Smooth muscle cell (in vitro differentiated cells): ENCODE results near the gene LYRM4. TPM values are rescaled to one million over a fixed set of nuclear protein-coding genes. Genes with fewer than 3 reads are reported as not detected.

Source experiments
- DNase-seq: peaks from one replicate; lab custom pipeline; 2025; ENCODE audit not compliant: unreplicated experiment; lab: John Stamatoyannopoulos, UW
- H2AFZ ChIP-seq: fragments of 200-600 bp; sonication (generic); 2 replicates; pipeline ENCODE4 v1.6.0; 2016; ENCODE audit warnings: antibody characterized with exemption, low read depth, mild to moderate bottlenecking
- H3F3A ChIP-seq: fragments of 200-600 bp; sonication (generic); 2 replicates; pipeline ENCODE4 v1.6.0; 2017; ENCODE audit warnings: antibody characterized with exemption, low read depth
- H3K27ac ChIP-seq: fragments of 200-600 bp; sonication (generic); 2 replicates; pipeline ENCODE4 v1.5.1; 2016; ENCODE audit warnings: low read depth, mild to moderate bottlenecking
- H3K27me3 ChIP-seq: fragments of 200-600 bp; sonication (generic); 2 replicates; pipeline ENCODE4 v1.6.1; 2016; ENCODE audit warnings: low read depth, mild to moderate bottlenecking
- H3K36me3 ChIP-seq: fragments of 200-600 bp; sonication (generic); 2 replicates; pipeline ENCODE4 v1.5.1; 2016; ENCODE audit warnings: low read depth
- H3K4me1 ChIP-seq: fragments of 200-600 bp; sonication (generic); 2 replicates; pipeline ENCODE4 v1.5.1; 2016; ENCODE audit warnings: low read depth
- H3K4me2 ChIP-seq: fragments of 200-600 bp; sonication (generic); 2 replicates; pipeline ENCODE4 v1.6.0; 2016; ENCODE audit warnings: mild to moderate bottlenecking
- H3K4me3 ChIP-seq: fragments of 200-600 bp; sonication (generic); 2 replicates; pipeline ENCODE4 v1.5.1; 2016; ENCODE audit warnings: mild to moderate bottlenecking
- H3K79me2 ChIP-seq: fragments of 200-600 bp; sonication (generic); 2 replicates; pipeline ENCODE4 v1.6.0; 2016; ENCODE audit warnings: low read depth, mild to moderate bottlenecking
- H3K9ac ChIP-seq: fragments of 200-600 bp; sonication (generic); 2 replicates; pipeline ENCODE4 v1.6.0; 2016; ENCODE audit warnings: low read depth
- H3K9me3 ChIP-seq: fragments of 200-600 bp; sonication (generic); replicated peaks from 2 replicates; pipeline ENCODE4 v1.5.1; 2016; ENCODE audit warnings: low read depth
- H4K20me1 ChIP-seq: fragments of 200-600 bp; sonication (generic); 2 replicates; pipeline ENCODE4 v1.6.0; 2016; ENCODE audit warnings: low read depth
- CTCF ChIP-seq: fragments of 200-600 bp; sonication (generic); IDR thresholded peaks from 2 replicates; pipeline ENCODE4 v1.5.1; 2017; ENCODE audit warnings: borderline replicate concordance, mild to moderate bottlenecking, antibody characterized with exemption; ENCODE audit not compliant: insufficient read depth, poor library complexity, severe bottlenecking
- WGBS: methylation state at CpG from one replicate; pipeline ENCODE4 v1.1.7; 2016; ENCODE audit warnings: low lambda C conversion rate; 5-methylcytosine and 5-hydroxymethylcytosine counted together
- polyA plus RNA-seq: library from polyadenylated mRNA; unstranded; fragments of >200 nt; fragmentation: Nextera tagmentation; extraction: Ambion mirVana; gene quantifications from 2 replicates; pipeline ENCODE4 v1.2.1, GENCODE V29; 2016
- total RNA-seq: library from RNA; depleted of rRNA; stranded (reverse); fragments of >200 nt; gene quantifications from 2 replicates; pipeline ENCODE4 v1.2.3, GENCODE V29; 2014

The LYRM4 gene
- total and polyA plus RNA-seq, 2 experiments from 2014 or later, result 26.1 to 27.1 TPM

GRCh38 chr6:5158180-5158579, 102.6 kb downstream of the LYRM4 start:
- Histone ChIP-seq H3K4me1 (no peaks in the 10 kb centered on the region), H3K36me3 (no peaks in the 10 kb centered on the region), H3K4me3 (no peak overlapping the region), H3K9me3 (no peaks in the 10 kb centered on the region), H3K27ac (no peak overlapping the region), H3K79me2 (no peaks in the 10 kb centered on the region), H3F3A (no peaks in the 10 kb centered on the region), H3K9ac (no peak overlapping the region), H3K4me2 (no peak overlapping the region), H3K27me3 (no peaks in the 10 kb centered on the region), H4K20me1 (peaks cover 41% of the 10 kb centered on the region), H2AFZ (no peak overlapping the region)
- WGBS, result 51% methylated on average over 3 of the region's 3 CpGs
- no peak for TF ChIP-seq CTCF
- no peak for DNase-seq

GRCh38 chr6:5157621-5158138, 103.1 kb downstream of the LYRM4 start:
- no peak overlapping the region for H3K4me2 ChIP-seq
- no peak overlapping the region for H2AFZ ChIP-seq
- H3K36me3 ChIP-seq, result no peaks in the 10 kb centered on the region
- H3K9ac ChIP-seq, result no peak overlapping the region
- no peak for TF ChIP-seq CTCF
- H3K4me3 ChIP-seq, result no peak overlapping the region
- H3F3A ChIP-seq, result no peaks in the 10 kb centered on the region
- 94% methylated on average over 10 of the region's 10 CpGs for WGBS
- no peaks in the 10 kb centered on the region for H3K9me3 ChIP-seq
- DNase-seq, result no peak
- no peaks in the 10 kb centered on the region for H3K79me2 ChIP-seq
- H3K4me1 ChIP-seq, result no peaks in the 10 kb centered on the region
- peaks cover 41% of the 10 kb centered on the region for H4K20me1 ChIP-seq
- no peaks in the 10 kb centered on the region for H3K27me3 ChIP-seq
- no peak overlapping the region for H3K27ac ChIP-seq

- H3K79me2 ChIP-seq, result no peaks in the 10 kb centered on the region
- no peak overlapping the region for H3K27ac ChIP-seq
- WGBS, result 82% methylated on average over 5 of the region's 5 CpGs
- no peaks in the 10 kb centered on the region for H3K9me3 ChIP-seq
- no peak overlapping the region for H2AFZ ChIP-seq
- no peak for DNase-seq
- no peaks in the 10 kb centered on the region for H3F3A ChIP-seq
- no peaks in the 10 kb centered on the region for H3K4me1 ChIP-seq
- H3K4me2 ChIP-seq, result no peak overlapping the region
- H3K4me3 ChIP-seq, result no peak overlapping the region
- H3K36me3 ChIP-seq, result no peaks in the 10 kb centered on the region
- no peaks in the 10 kb centered on the region for H3K27me3 ChIP-seq
- H4K20me1 ChIP-seq, result peaks cover 41% of the 10 kb centered on the region
- H3K9ac ChIP-seq, result no peak overlapping the region
- TF ChIP-seq CTCF, result no peak
Observed at GRCh38 chr6:5156627-5157026, 104.1 kb downstream of the LYRM4 start.

- H3K27ac ChIP-seq, result no peak overlapping the region
- H3K27me3 ChIP-seq, result no peaks in the 10 kb centered on the region
- H3K4me1 ChIP-seq, result no peaks in the 10 kb centered on the region
- H3K4me3 ChIP-seq, result no peak overlapping the region
- H3K79me2 ChIP-seq, result no peaks in the 10 kb centered on the region
- no peak for TF ChIP-seq CTCF
- H3K9ac ChIP-seq, result no peak overlapping the region
- DNase-seq, result no peak
- no peak overlapping the region for H3K4me2 ChIP-seq
- no peaks in the 10 kb centered on the region for H3F3A ChIP-seq
- H3K36me3 ChIP-seq, result no peaks in the 10 kb centered on the region
- no peak overlapping the region for H2AFZ ChIP-seq
- WGBS, result 85% methylated on average over 3 of the region's 3 CpGs
- H4K20me1 ChIP-seq, result peaks cover 43% of the 10 kb centered on the region
- H3K9me3 ChIP-seq, result no peaks in the 10 kb centered on the region
Observed at GRCh38 chr6:5155906-5156305, 104.8 kb downstream of the LYRM4 start.
